Type B pancreatic cell (in vitro differentiated cells): Measurements from ENCODE around the gene DTNBP1. TPM values are rescaled to one million over a fixed set of nuclear protein-coding genes. Genes with fewer than 3 reads are reported as not detected.

Experiments
- DNase-seq: peaks from one replicate; pipeline ENCODE4 v3.0.0; 2021; ENCODE audit warnings: mixed read lengths; ENCODE audit not compliant: unreplicated experiment; ENCODE audit errors: extremely low spot score
- H3K27ac Mint-ChIP-seq: 2 replicates; pipeline ENCODE4 v1.8.0; 2021; ENCODE audit warnings: mild to moderate bottlenecking, mixed read lengths
- H3K27me3 Mint-ChIP-seq: 2 replicates; pipeline ENCODE4 v1.8.0; 2021; ENCODE audit warnings: mixed read lengths
- H3K36me3 Mint-ChIP-seq: 2 replicates; pipeline ENCODE4 v1.8.0; 2021; ENCODE audit warnings: mixed read lengths
- H3K4me1 Mint-ChIP-seq: one replicate; pipeline ENCODE4 v1.8.0; 2021; ENCODE audit warnings: mixed read lengths; ENCODE audit not compliant: unreplicated experiment
- H3K4me3 Mint-ChIP-seq: 2 replicates; pipeline ENCODE4 v1.8.0; 2021; ENCODE audit warnings: mild to moderate bottlenecking, mixed read lengths
- H3K9me3 Mint-ChIP-seq: 2 replicates; pipeline ENCODE4 v1.8.0; 2021; ENCODE audit warnings: mixed read lengths
- CTCF ChIP-seq: fragments of 200-600 bp; sonication (generic); conservative IDR thresholded peaks from 2 replicates; pipeline ENCODE4 v1.5.0; 2021; ENCODE audit warnings: antibody characterized with exemption, mild to moderate bottlenecking
- total RNA-seq: library from RNA; stranded (reverse); gene quantifications from 2 replicates; pipeline ENCODE4 v1.2.1, GENCODE V29; 2021; ENCODE audit warnings: low replicate concordance

The DTNBP1 gene
- total RNA-seq, 1 donor from 2014 or later, result 11.6 TPM

- Mint-ChIP-seq H3K4me3 (no peak overlapping the region), H3K27ac (no peak overlapping the region), H3K9me3 (no peaks in the 10 kb centered on the region), H3K36me3 (no peaks in the 10 kb centered on the region), H3K4me1 (peaks cover 7% of the 10 kb centered on the region), H3K27me3 (no peaks in the 10 kb centered on the region)
- no peak for TF ChIP-seq CTCF
- no peak for DNase-seq
These were observed 101.2 kb downstream of the DTNBP1 start for GRCh38 chr6:15561447-15562199.

GRCh38 chr6:15560713-15561112 is 102.1 kb downstream of the DTNBP1 start:
- H3K4me3 Mint-ChIP-seq, result no peak overlapping the region
- no peaks in the 10 kb centered on the region for H3K9me3 Mint-ChIP-seq
- H3K4me1 Mint-ChIP-seq, result peaks cover 7% of the 10 kb centered on the region
- TF ChIP-seq CTCF, result no peak
- no peaks in the 10 kb centered on the region for H3K36me3 Mint-ChIP-seq
- no peak for DNase-seq
- no peak overlapping the region for H3K27ac Mint-ChIP-seq
- no peaks in the 10 kb centered on the region for H3K27me3 Mint-ChIP-seq

GRCh38 chr6:15557174-15557573 is 105.7 kb downstream of the DTNBP1 start:
- H3K9me3 Mint-ChIP-seq, result no peaks in the 10 kb centered on the region
- H3K4me3 Mint-ChIP-seq, result no peak overlapping the region
- H3K27ac Mint-ChIP-seq, result no peak overlapping the region
- H3K4me1 Mint-ChIP-seq, result peaks cover 7% of the 10 kb centered on the region
- H3K27me3 Mint-ChIP-seq, result no peaks in the 10 kb centered on the region
- DNase-seq, result no peak
- H3K36me3 Mint-ChIP-seq, result peaks cover 5% of the 10 kb centered on the region
- no peak for TF ChIP-seq CTCF

GRCh38 chr6:15556711-15557110 is 106.1 kb downstream of the DTNBP1 start:
- Mint-ChIP-seq H3K9me3 (no peaks in the 10 kb centered on the region), H3K27me3 (no peaks in the 10 kb centered on the region), H3K4me3 (no peak overlapping the region), H3K4me1 (peaks cover 11% of the 10 kb centered on the region), H3K36me3 (peaks cover 7% of the 10 kb centered on the region), H3K27ac (no peak overlapping the region)
- no peak for TF ChIP-seq CTCF
- DNase-seq, result no peak

GRCh38 chr6:15555101-15556038 is 107.5 kb downstream of the DTNBP1 start:
- no peak overlapping the region for H3K4me3 Mint-ChIP-seq
- peaks cover 10% of the 10 kb centered on the region for H3K36me3 Mint-ChIP-seq
- DNase-seq, result no peak
- H3K27ac Mint-ChIP-seq, result no peak overlapping the region
- H3K9me3 Mint-ChIP-seq, result no peaks in the 10 kb centered on the region
- H3K27me3 Mint-ChIP-seq, result no peaks in the 10 kb centered on the region
- peaks cover 18% of the 10 kb centered on the region for H3K4me1 Mint-ChIP-seq
- no peak for TF ChIP-seq CTCF
